Adrenal gland (tissue), 5 donors: ENCODE results near the gene KCNK15.
A peak's percentile ranks its signal among the peaks of the same experiment; 100 is the strongest.

Source experiments
- CTCF ChIP-seq, 6 experiments: fragments of 450-650 bp in 4 of 6; fragments of 200-600 bp in 2 of 6; sonication (generic) in 1 of 6; IDR thresholded peaks; 1 replicate in 5 of 6; 2 replicates in 1 of 6; pipeline versions ENCODE4 v1.5.1 to v1.8.0; 2016 to 2021; ENCODE audit warnings: antibody characterized with exemption in 6 of 6, mild to moderate bottlenecking in 2 of 6, moderate library complexity in 1 of 6
- POLR2A ChIP-seq, 2 donors: fragments of 450-650 bp; IDR thresholded peaks; one replicate each; pipeline ENCODE4 v1.6.1; 2017; ENCODE audit warnings: antibody characterized with exemption in 2 of 2, mild to moderate bottlenecking in 2 of 2, moderate library complexity in 1 of 2
- donor health status: DM: no; HTN: no; CAD: no.

DNA sequence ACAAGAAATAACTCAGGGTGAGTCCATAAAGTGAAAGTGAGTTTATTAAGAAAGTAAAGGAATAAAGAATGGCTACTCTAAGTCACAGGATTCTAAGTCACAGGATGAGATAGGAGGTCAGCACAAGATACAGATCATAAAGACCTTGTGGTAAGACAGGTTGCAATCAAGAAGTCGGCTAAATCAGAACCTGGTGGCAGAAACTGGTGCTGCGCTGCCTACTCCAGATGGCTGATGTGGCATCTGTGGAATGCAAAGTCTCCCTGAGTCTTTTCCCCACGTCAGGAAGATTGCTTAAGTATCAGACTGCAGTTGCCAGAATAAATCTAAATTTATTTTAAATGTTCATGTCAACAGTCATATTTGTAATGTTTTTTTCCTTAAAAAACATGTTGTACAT is 10.7 kb upstream of the KCNK15 start:
- peak in 1 of 6 experiments; percentile 14 for TF ChIP-seq CTCF (IDR thresholded peaks at IDR 0.05)
- TF ChIP-seq POLR2A (IDR thresholded peaks at IDR 0.05), result no peak
